HG02798 (cell line): ENCODE data around the gene ZNF581.

ENCODE experiments used
- ATAC-seq: cut with Tn5 transposase; IDR thresholded peaks from one replicate; pipeline ENCODE4 v1.9.1; 2021; ENCODE audit warnings: mild to moderate bottlenecking; ENCODE audit not compliant: unreplicated experiment, poor library complexity

Gene ZNF581

GRCh38 chr19:55660404-55660803 is 17.0 kb downstream of the ZNF581 start:
- no peak for ATAC-seq

- no peak for ATAC-seq
Measured at GRCh38 chr19:55660991-55661390, 17.5 kb downstream of the ZNF581 start.

GRCh38 chr19:55661826-55662225 is 18.4 kb downstream of the ZNF581 start:
- ATAC-seq, result no peak

- ATAC-seq, result no peak
Measured at GRCh38 chr19:55663846-55664536, 20.5 kb downstream of the ZNF581 start.

- ATAC-seq, result no peak
Measured at GRCh38 chr19:55666343-55667005, 23.0 kb downstream of the ZNF581 start.

- ATAC-seq, result no peak
Measured at GRCh38 chr19:55667006-55667381, 23.5 kb downstream of the ZNF581 start.

- no peak for ATAC-seq
Measured at GRCh38 chr19:55667511-55667910, 24.1 kb downstream of the ZNF581 start.

- ATAC-seq, result no peak
Measured at GRCh38 chr19:55667958-55668357, 24.5 kb downstream of the ZNF581 start.

- ATAC-seq, result no peak
Measured at GRCh38 chr19:55668603-55669348, 25.3 kb downstream of the ZNF581 start.

GRCh38 chr19:55669418-55670279 is 26.2 kb downstream of the ZNF581 start:
- ATAC-seq, result no peak

- no peak for ATAC-seq
Measured at GRCh38 chr19:55670280-55671053, 27.0 kb downstream of the ZNF581 start.

- no peak for ATAC-seq
Measured at GRCh38 chr19:55671054-55671378, 27.6 kb downstream of the ZNF581 start.

GRCh38 chr19:55672418-55672817 is 29.0 kb downstream of the ZNF581 start:
- ATAC-seq, result no peak

GRCh38 chr19:55673465-55673864 is 30.0 kb downstream of the ZNF581 start:
- ATAC-seq, result no peak

GRCh38 chr19:55673889-55674288 is 30.4 kb downstream of the ZNF581 start:
- no peak for ATAC-seq

GRCh38 chr19:55674459-55674840 is 31.0 kb downstream of the ZNF581 start:
- ATAC-seq, result no peak

- peak; percentile 82 for ATAC-seq
Measured at GRCh38 chr19:55674841-55675660, 31.6 kb downstream of the ZNF581 start, which contains the start of gene EPN1. EPN1 (plus strand) TSS chr19:55675226; CDS start chr19:55678628, 3,402 bp downstream.

GRCh38 chr19:55675661-55676354 is 32.4 kb downstream of the ZNF581 start:
- no peak for ATAC-seq
